HG03280 (cell line): Measurements from ENCODE around the gene TMEM92.
"Not testable (repeated sequence)": the region's sequence is repeated elsewhere in the genome, so short reads cannot be mapped to it uniquely, and the experiment has no call there.

Source experiments
- ATAC-seq: cut with Tn5 transposase; IDR thresholded peaks from one replicate; pipeline ENCODE4 v1.9.1; 2021; ENCODE audit warnings: mild to moderate bottlenecking, moderate library complexity; ENCODE audit not compliant: unreplicated experiment

TMEM92 gene

GRCh38 chr17:50273654-50274040, 619 bp upstream of the TMEM92 start:
- ATAC-seq, result no peak

- no peak for ATAC-seq
Observed at GRCh38 chr17:50274897-50275221, 593 bp downstream of the TMEM92 start.

GRCh38 chr17:50275279-50275678, 1.0 kb downstream of the TMEM92 start:
- ATAC-seq, result no peak

- no peak for ATAC-seq
Observed at GRCh38 chr17:50276588-50277356, 2.5 kb downstream of the TMEM92 start.

GRCh38 chr17:50277357-50277754, 3.1 kb downstream of the TMEM92 start:
- no peak for ATAC-seq

- ATAC-seq, result no peak
Observed at GRCh38 chr17:50278526-50279180, 4.4 kb downstream of the TMEM92 start.

GRCh38 chr17:50279181-50279526, 4.9 kb downstream of the TMEM92 start:
- no peak for ATAC-seq

- ATAC-seq, result no peak
Observed at GRCh38 chr17:50279639-50280038, 5.4 kb downstream of the TMEM92 start.

- ATAC-seq, result no peak
Observed at GRCh38 chr17:50280068-50280467, 5.8 kb downstream of the TMEM92 start.

GRCh38 chr17:50280801-50281441, 6.7 kb downstream of the TMEM92 start:
- no peak for ATAC-seq

GRCh38 chr17:50281739-50282401, 7.6 kb downstream of the TMEM92 start:
- no peak for ATAC-seq

GRCh38 chr17:50283246-50283645, 9.0 kb downstream of the TMEM92 start:
- no peak for ATAC-seq

GRCh38 chr17:50283714-50284113, 9.4 kb downstream of the TMEM92 start:
- no peak for ATAC-seq

GRCh38 chr17:50285941-50286340, 11.7 kb downstream of the TMEM92 start:
- no peak for ATAC-seq

- not testable (repeated sequence) for ATAC-seq
Observed at GRCh38 chr17:50287302-50287701, 13.0 kb downstream of the TMEM92 start.

GRCh38 chr17:50288306-50288705, 14.0 kb downstream of the TMEM92 start:
- no peak for ATAC-seq

- no peak for ATAC-seq
Observed at GRCh38 chr17:50289278-50289677, 15.0 kb downstream of the TMEM92 start.

- no peak for ATAC-seq
Observed at GRCh38 chr17:50289991-50290702, 15.9 kb downstream of the TMEM92 start.

- no peak for ATAC-seq
Observed at GRCh38 chr17:50290933-50291332, 16.7 kb downstream of the TMEM92 start.

GRCh38 chr17:50292465-50292864, 18.2 kb downstream of the TMEM92 start:
- no peak for ATAC-seq

GRCh38 chr17:50295021-50295420, 20.8 kb downstream of the TMEM92 start:
- no peak for ATAC-seq
